ENCODE data around the gene RIPK1. TPM values are rescaled to one million over a fixed set of nuclear protein-coding genes. Genes with fewer than 3 reads are reported as not detected.
"Not testable (repeated sequence)": the region's sequence is repeated elsewhere in the genome, so short reads cannot be mapped to it uniquely, and the experiment has no call there.

RIPK1 gene
- total and polyA plus RNA-seq, 7 donors = 5.6 to 10.6 (median 7.1) TPM

GRCh38 chr6:3052481-3053230 is 15.6 kb upstream of the RIPK1 start:
- Histone ChIP-seq H3K36me3 (ENCODE audit: insufficient read depth in 1 of 2, low read depth in 1 of 2) (no peaks in the 10 kb centered on the region), H3K27me3 (ENCODE audit: insufficient read depth in 3 of 3, low read length in 2 of 3) (peaks cover 0 to 3% (median 0%) of the 10 kb centered on the region in 3 donors), H3K4me3 (no peak overlapping the region), H3K4me1 (no peaks in the 10 kb centered on the region), H3K27ac (no peak overlapping the region), H3K9me3 (no peaks in the 10 kb centered on the region)
- DNase-seq (no peak), ATAC-seq (no peak)
- intact Hi-C loops (cut with DNase I) = loop anchor here in 1 of 2 donors (1.0 kb wide), 1 partner anchor 50 kb away; no protein-coding TSS in a partner anchor
- TF ChIP-seq CTCF (IDR thresholded peaks at IDR 0.05) = no peak
- 82 to 86% (median 83%) methylated on average over 17 of the region's 17 CpGs for WGBS, 3 donors

- WGBS, 3 donors = 78 to 89% (median 86%) methylated on average over 11 of the region's 11 CpGs
- no peaks in the 10 kb centered on the region for H3K4me1 ChIP-seq
- peaks cover 0 to 3% (median 0%) of the 10 kb centered on the region in 3 donors for H3K27me3 ChIP-seq (ENCODE audit: insufficient read depth in 3 of 3, low read length in 2 of 3)
- ATAC-seq (no peak), DNase-seq (no peak)
- H3K27ac ChIP-seq = peak overlapping the region; percentile 63
- no peaks in the 10 kb centered on the region for H3K36me3 ChIP-seq (ENCODE audit: insufficient read depth in 1 of 2, low read depth in 1 of 2)
- intact Hi-C loops (cut with DNase I) = loop anchor here in 1 of 2 donors (1.0 kb wide), 1 partner anchor 51 kb away; no protein-coding TSS in a partner anchor
- no peaks in the 10 kb centered on the region for H3K9me3 ChIP-seq
- TF ChIP-seq CTCF (IDR thresholded peaks at IDR 0.05) = no peak
- peak overlapping the region; percentile 66 for H3K4me3 ChIP-seq
Observed at GRCh38 chr6:3053231-3053508, 15.1 kb upstream of the RIPK1 start.

GRCh38 chr6:3054229-3055157 is 13.8 kb upstream of the RIPK1 start:
- ATAC-seq (peak in 3 of 4 donors; percentile 20 to 39 (median 38)), DNase-seq (peak; percentile 62 to 77)
- intact Hi-C loops (cut with DNase I) = loop anchor here (1.0 to 5.0 kb wide), 3 partner anchors 55 to 212 kb away; partner anchors contain the start of genes NQO2 (in 1 of the 2) and SERPINB1 (in 1 of the 2)
- not testable (repeated sequence) for H3K36me3 ChIP-seq (ENCODE audit: insufficient read depth in 1 of 2, low read depth in 1 of 2); H3K9me3 ChIP-seq; H3K27me3 ChIP-seq (ENCODE audit: insufficient read depth in 3 of 3, low read length in 2 of 3); H3K4me1 ChIP-seq
- H3K4me3 ChIP-seq = peak overlapping the region; percentile 66
- H3K27ac ChIP-seq = peak overlapping the region; percentile 63
- WGBS, 3 donors = 23 to 44% (median 31%) methylated on average over 25 to 27 of the region's 27 CpGs

GRCh38 chr6:3055158-3055499 is 13.2 kb upstream of the RIPK1 start:
- not testable (repeated sequence) for ATAC-seq; H3K27me3 ChIP-seq (ENCODE audit: insufficient read depth in 3 of 3, low read length in 2 of 3); H3K4me3 ChIP-seq; H3K4me1 ChIP-seq; H3K9me3 ChIP-seq; H3K27ac ChIP-seq; DNase-seq; H3K36me3 ChIP-seq (ENCODE audit: insufficient read depth in 1 of 2, low read depth in 1 of 2)
- 46 to 51% (median 49%) methylated on average over 3 of the region's 3 CpGs for WGBS, 3 donors
- intact Hi-C loops (cut with DNase I) = loop anchor here (2.0 to 5.0 kb wide), 2 partner anchors 212 to 213 kb away; partner anchors contain the start of gene SERPINB1 (in 1 of the 2)

DNA sequence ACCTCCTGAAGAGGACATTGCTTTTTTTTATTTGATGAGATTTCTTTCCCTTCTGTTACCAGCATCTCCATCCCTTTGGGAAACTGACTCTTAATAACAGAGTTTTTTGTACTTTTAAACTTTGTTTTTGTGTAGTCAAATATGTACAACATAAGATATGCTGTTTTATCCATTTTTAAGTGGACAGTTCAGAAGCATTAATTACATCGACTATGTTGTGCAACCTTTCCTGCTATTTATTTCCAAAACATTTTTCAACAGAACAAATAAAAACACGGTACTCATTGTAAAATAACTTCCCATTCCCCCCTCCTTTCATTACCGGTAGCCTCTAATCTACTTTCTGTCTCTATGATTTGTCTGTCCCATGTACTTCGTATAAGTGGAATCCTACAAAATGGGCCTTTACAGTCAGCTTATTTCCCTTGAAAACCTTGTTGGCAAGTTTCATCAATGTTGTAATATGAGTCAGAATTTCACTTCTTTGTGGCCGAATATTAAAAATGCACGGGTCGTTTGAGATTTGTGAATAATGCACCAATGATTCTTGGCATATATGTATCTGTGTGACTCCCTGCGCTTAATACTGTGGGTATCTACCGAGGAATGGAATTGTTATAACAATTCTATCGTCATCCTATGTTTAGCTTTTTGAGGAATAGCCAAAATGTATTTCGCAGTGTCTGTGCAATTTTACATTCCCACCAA is 11.1 kb upstream of the RIPK1 start:
- Histone ChIP-seq H3K27me3 (ENCODE audit: insufficient read depth in 3 of 3, low read length in 2 of 3) (no peaks in the 10 kb centered on the region), H3K9me3 (no peaks in the 10 kb centered on the region), H3K4me1 (no peaks in the 10 kb centered on the region), H3K27ac (no peak overlapping the region), H3K36me3 (ENCODE audit: insufficient read depth in 1 of 2, low read depth in 1 of 2) (no peaks in the 10 kb centered on the region), H3K4me3 (no peak overlapping the region)
- no peak for TF ChIP-seq CTCF (IDR thresholded peaks at IDR 0.05)
- ATAC-seq = no peak
- intact Hi-C loops (cut with DNase I) = loop anchor here (2.0 to 5.0 kb wide), 2 partner anchors 60 to 215 kb away; partner anchors contain the start of gene SERPINB1 (in 1 of the 2)
- 77 to 78% (median 77%) methylated on average over 11 of the region's 11 CpGs for WGBS, 3 donors
- DNase-seq = no peak
